Endothelial cell (in vitro differentiated cells): ENCODE results near the gene GPR132. TPM values are rescaled to one million over a fixed set of nuclear protein-coding genes. Genes with fewer than 3 reads are reported as not detected.

Experiments used
- DNase-seq: peaks from one replicate; pipeline ENCODE4 v3.0.0; 2021; ENCODE audit warnings: low spot score
- H3K27ac Mint-ChIP-seq: one replicate; pipeline ENCODE4 v1.8.0; 2021; ENCODE audit warnings: mixed read lengths, inconsistent platforms; ENCODE audit not compliant: unreplicated experiment
- H3K27me3 Mint-ChIP-seq: one replicate; pipeline ENCODE4 v1.8.0; 2021; ENCODE audit warnings: mild to moderate bottlenecking, moderate library complexity, mixed read lengths, inconsistent platforms; ENCODE audit not compliant: unreplicated experiment
- H3K36me3 Mint-ChIP-seq: one replicate; pipeline ENCODE4 v1.8.0; 2021; ENCODE audit warnings: mild to moderate bottlenecking, low read depth, mixed read lengths, inconsistent platforms; ENCODE audit not compliant: unreplicated experiment
- H3K4me1 Mint-ChIP-seq: one replicate; pipeline ENCODE4 v1.8.0; 2021; ENCODE audit warnings: mild to moderate bottlenecking, mixed read lengths, inconsistent platforms; ENCODE audit not compliant: unreplicated experiment
- H3K4me3 Mint-ChIP-seq: one replicate; pipeline ENCODE4 v1.8.0; 2021; ENCODE audit warnings: mild to moderate bottlenecking, mixed read lengths, inconsistent platforms; ENCODE audit not compliant: unreplicated experiment
- H3K9me3 Mint-ChIP-seq: one replicate; pipeline ENCODE4 v1.8.0; 2021; ENCODE audit warnings: mixed read lengths, inconsistent platforms; ENCODE audit not compliant: unreplicated experiment
- total RNA-seq: library from RNA; stranded (reverse); fragmentation: NEBNext Ultra II Directional; extraction: Animal tissue kit (Norgen Biotek cat#: 25700); gene quantifications from one replicate; pipeline ENCODE4 v1.2.1, GENCODE V29; 2021; ENCODE audit not compliant: unreplicated experiment
- TF ChIP-seq, protein P1 (sequence below): fragments of 200-600 bp; sonication (generic); IDR thresholded peaks from one replicate; pipeline ENCODE4 v1.5.0; 2021; ENCODE audit warnings: antibody characterized with exemption; ENCODE audit not compliant: unreplicated experiment

GPR132 gene
- total RNA-seq, 1 donor from 2014 or later: not detected

DNA sequence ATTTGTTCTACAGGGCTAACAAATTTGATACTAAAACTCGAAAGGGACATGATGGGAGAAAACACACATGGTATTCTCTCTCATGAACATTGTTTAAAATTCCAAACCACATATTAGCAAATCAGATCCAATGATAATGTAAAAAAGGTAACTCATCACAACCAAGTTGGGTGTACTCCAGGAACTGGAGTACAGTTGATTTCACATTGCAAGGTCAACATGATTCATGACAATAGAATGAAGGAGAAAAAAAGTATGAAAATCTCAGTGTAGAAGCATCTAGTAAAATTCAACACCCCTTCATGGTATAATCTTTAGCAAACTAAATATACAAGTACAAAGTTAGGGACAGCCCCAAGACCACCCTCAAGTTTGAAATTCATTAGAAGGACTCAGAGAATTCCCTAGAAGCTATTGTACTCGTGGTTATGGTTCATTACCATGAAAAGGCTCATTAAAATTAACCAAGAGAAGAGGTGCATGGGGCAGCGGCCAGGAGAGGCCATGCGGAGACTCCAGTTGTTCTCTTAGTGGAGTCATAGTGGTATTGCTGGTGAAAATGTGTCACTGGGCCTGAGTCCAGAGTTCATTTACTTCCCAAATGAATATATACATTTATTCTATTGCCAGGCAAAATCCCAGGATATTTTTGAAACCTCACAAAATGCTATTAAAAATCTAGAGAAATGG is 41.3 kb downstream of the GPR132 start:
- no peaks in the 10 kb centered on the region for H3K9me3 Mint-ChIP-seq
- peaks cover 18% of the 10 kb centered on the region for H3K4me1 Mint-ChIP-seq
- DNase-seq: no peak
- H3K27ac Mint-ChIP-seq: no peak overlapping the region
- peaks cover 5% of the 10 kb centered on the region for H3K36me3 Mint-ChIP-seq
- H3K27me3 Mint-ChIP-seq: peaks cover 12% of the 10 kb centered on the region
- no peak overlapping the region for H3K4me3 Mint-ChIP-seq
- TF ChIP-seq, protein P1, sequence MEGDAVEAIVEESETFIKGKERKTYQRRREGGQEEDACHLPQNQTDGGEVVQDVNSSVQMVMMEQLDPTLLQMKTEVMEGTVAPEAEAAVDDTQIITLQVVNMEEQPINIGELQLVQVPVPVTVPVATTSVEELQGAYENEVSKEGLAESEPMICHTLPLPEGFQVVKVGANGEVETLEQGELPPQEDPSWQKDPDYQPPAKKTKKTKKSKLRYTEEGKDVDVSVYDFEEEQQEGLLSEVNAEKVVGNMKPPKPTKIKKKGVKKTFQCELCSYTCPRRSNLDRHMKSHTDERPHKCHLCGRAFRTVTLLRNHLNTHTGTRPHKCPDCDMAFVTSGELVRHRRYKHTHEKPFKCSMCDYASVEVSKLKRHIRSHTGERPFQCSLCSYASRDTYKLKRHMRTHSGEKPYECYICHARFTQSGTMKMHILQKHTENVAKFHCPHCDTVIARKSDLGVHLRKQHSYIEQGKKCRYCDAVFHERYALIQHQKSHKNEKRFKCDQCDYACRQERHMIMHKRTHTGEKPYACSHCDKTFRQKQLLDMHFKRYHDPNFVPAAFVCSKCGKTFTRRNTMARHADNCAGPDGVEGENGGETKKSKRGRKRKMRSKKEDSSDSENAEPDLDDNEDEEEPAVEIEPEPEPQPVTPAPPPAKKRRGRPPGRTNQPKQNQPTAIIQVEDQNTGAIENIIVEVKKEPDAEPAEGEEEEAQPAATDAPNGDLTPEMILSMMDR: no peak

DNA sequence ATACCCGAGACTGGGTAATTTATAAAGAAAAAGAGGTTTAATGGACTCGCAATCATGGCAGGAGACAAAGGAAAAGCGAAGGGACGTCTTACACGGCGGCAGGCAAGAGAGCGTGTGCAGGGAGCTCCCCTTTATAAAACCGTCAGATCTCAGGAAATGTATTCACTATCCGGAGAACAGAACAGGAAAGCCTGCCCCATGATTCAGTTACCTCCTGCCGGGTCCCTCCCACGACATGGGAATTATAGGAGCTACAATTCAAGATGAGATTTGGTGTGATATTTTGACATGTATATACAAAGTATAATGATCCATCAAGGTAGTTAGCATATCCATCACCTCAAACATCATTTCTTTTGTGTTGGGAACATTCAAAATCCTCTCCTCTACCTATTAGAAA is 42.1 kb downstream of the GPR132 start:
- Mint-ChIP-seq H3K27me3 (peaks cover 13% of the 10 kb centered on the region), H3K4me3 (peak overlapping the region; percentile 52), H3K9me3 (no peaks in the 10 kb centered on the region), H3K4me1 (peaks cover 22% of the 10 kb centered on the region), H3K27ac (no peak overlapping the region), H3K36me3 (peaks cover 7% of the 10 kb centered on the region)
- TF ChIP-seq, protein P1: no peak
- DNase-seq: no peak

DNA sequence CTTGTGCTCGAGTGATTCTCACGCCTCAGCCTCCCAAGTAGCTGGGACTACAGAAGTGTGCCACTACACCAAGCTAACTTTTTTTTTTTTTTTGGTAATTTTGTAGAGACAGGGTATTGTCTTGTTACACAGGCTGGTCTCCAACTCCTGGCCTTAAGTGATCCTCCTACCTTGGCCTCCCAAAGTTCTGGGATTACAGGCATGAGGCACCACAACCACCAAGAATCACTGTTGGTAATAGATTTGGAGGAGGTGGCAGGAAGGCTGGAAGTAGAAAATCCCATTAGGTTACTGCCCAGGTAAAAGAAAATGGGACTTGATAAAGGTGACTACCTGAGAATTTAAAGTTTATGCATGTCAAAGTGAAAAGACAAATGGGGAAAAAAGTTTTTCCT is 43.0 kb downstream of the GPR132 start:
- TF ChIP-seq, protein P1: no peak
- H3K4me3 Mint-ChIP-seq: peak overlapping the region; percentile 95
- H3K4me1 Mint-ChIP-seq: peaks cover 28% of the 10 kb centered on the region
- H3K36me3 Mint-ChIP-seq: peaks cover 12% of the 10 kb centered on the region
- no peaks in the 10 kb centered on the region for H3K9me3 Mint-ChIP-seq
- peaks cover 14% of the 10 kb centered on the region for H3K27me3 Mint-ChIP-seq
- peak overlapping the region; percentile 13 for H3K27ac Mint-ChIP-seq
- no peak for DNase-seq

DNA sequence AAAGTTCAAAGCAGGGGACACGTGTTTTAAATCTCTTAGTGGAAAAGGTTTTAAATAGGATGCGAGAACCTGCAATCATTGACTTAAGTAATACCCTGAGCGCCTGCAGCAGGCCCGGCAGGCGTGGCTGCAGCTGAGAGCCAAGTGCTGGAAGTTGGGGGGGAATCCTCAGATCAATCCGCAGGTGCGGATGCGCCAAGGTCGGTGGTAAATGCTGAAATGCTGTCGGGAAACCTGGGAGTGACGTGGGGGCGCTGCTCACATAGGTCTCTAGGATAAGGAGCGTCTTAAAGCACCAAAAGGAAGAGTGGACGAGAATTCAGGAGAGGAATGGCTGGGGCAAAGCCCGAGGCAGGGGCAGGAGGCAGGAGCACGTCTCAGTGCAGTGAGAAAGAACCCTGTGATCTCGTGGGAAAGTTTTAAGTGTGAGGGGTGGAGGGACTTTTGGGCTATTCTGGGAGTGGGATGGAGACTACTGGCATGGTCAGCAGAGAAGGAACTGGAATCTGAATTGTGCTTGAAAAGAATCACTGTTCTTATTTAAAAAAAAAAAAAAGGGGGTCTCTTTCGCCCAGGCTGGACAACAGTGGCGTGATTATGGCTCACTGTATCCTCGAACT is 43.5 kb downstream of the GPR132 start:
- Mint-ChIP-seq H3K36me3 (peaks cover 15% of the 10 kb centered on the region), H3K27ac (peak overlapping the region; percentile 76), H3K4me1 (peaks cover 29% of the 10 kb centered on the region), H3K27me3 (peaks cover 14% of the 10 kb centered on the region), H3K4me3 (peak overlapping the region; percentile 95), H3K9me3 (no peaks in the 10 kb centered on the region)
- DNase-seq: peak; percentile 39
- TF ChIP-seq, protein P1: no peak
